NT2/D1 (cell line): ENCODE measurements around the gene RASA4B.
"Not testable (repeated sequence)": the region's sequence is repeated elsewhere in the genome, so short reads cannot be mapped to it uniquely, and the experiment has no call there.

Experiments
- SUZ12 ChIP-seq: IDR thresholded peaks from 2 replicates; pipeline ENCODE4 v1.6.1; 2011; ENCODE audit not compliant: insufficient read length, insufficient read depth; ENCODE audit errors: extremely low read depth
- YY1 ChIP-seq: IDR thresholded peaks from 2 replicates; pipeline ENCODE4 v1.6.1; 2011; ENCODE audit not compliant: insufficient read length, insufficient read depth
- ZNF274 ChIP-seq: IDR thresholded peaks from 2 replicates; pipeline ENCODE4 v1.6.1; 2011; ENCODE audit warnings: mild to moderate bottlenecking, low read depth, low read length

- not testable (repeated sequence) for TF ChIP-seq YY1, SUZ12, ZNF274
Measured at GRCh38 chr7:102542771-102543170, 25.2 kb upstream of the RASA4B start.
